HepG2 (cell line): Measurements from ENCODE around the gene KIAA1217. TPM values are rescaled to one million over a fixed set of nuclear protein-coding genes. Genes with fewer than 3 reads are reported as not detected.

Experiments
- ATAC-seq: fragments of 200-7000 bp; cut with Tn5 transposase; 3 replicates; pipeline ENCODE4 v1.9.1; 2020; ENCODE audit warnings: mild to moderate bottlenecking, moderate library complexity
- BruUV-seq: library from RNA; stranded (reverse); fragments of 400-500 nt; replicated peaks from 2 replicates; lab custom pipeline; 2021; lab: Mats Ljungman, UMichigan
- CTCF ChIA-PET: fragments of 300-600 bp; formaldehyde crosslinking; extraction: SDS; loops from one replicate; lab custom pipeline; 2021; ENCODE audit warnings: low total read pairs, inconsistent platforms, low intra/inter-chr PET ratio; lab: Yijun Ruan, JAX
- POLR2A ChIA-PET: fragments of 350-600 bp; sonication (Branson Sonifier 250); formaldehyde crosslinking; loops from one replicate; lab custom pipeline; 2020; ENCODE audit warnings: antibody characterized with exemption, inconsistent platforms; lab: Yijun Ruan, JAX
- DNase-seq: peaks from one replicate; pipeline ENCODE4 v3.0.0-alpha.2; 2015; ENCODE audit warnings: low spot score
- FAIRE-seq: peaks from 3 replicates; lab custom pipeline; 2011; peaks lifted over from hg19 to GRCh38; lab: Jason Lieb, UNC
- H2AFZ ChIP-seq: one replicate; pipeline ENCODE4 v1.6.1; 2011; ENCODE audit warnings: low read length, inconsistent platforms
- H3K27ac ChIP-seq: fragments of 300-600 bp; 3 replicates; pipeline ENCODE4 v1.8.0; 2011; ENCODE audit warnings: mixed run types, mild to moderate bottlenecking, mixed read lengths, low read length, inconsistent platforms; ENCODE audit not compliant: insufficient read depth; ENCODE audit errors: extremely low read length
- H3K27me3 ChIP-seq, 2 experiments: fragments of 200-600 bp in 1 of 2; 2 replicates in 1 of 2; 3 replicates in 1 of 2; pipeline versions ENCODE4 v1.6.0 to v1.8.0; 2011; ENCODE audit warnings: low read length in 2 of 2, mild to moderate bottlenecking in 2 of 2, moderate library complexity in 2 of 2, inconsistent platforms in 1 of 2; ENCODE audit not compliant: insufficient read depth in 2 of 2, control insufficient read depth in 1 of 2
- H3K36me3 ChIP-seq, 2 experiments: fragments of 200-600 bp in 1 of 2; replicated peaks in 1 of 2; 2 replicates in 1 of 2; 3 replicates in 1 of 2; pipeline versions ENCODE4 v1.5.1 to v1.8.0; 2011; ENCODE audit warnings: low read length in 2 of 2, inconsistent platforms in 1 of 2; ENCODE audit not compliant: insufficient read depth in 2 of 2, control insufficient read depth in 1 of 2
- H3K4me1 ChIP-seq: 2 replicates; pipeline ENCODE4 v1.5.1; 2012; ENCODE audit warnings: low read length, inconsistent platforms; ENCODE audit not compliant: insufficient read depth
- H3K4me2 ChIP-seq: 2 replicates; pipeline ENCODE4 v1.6.0; 2011; ENCODE audit warnings: low read depth, low read length, inconsistent platforms
- H3K4me3 ChIP-seq, 3 experiments: fragments of 200-600 bp in 1 of 3; sonication (generic), shearing (Covaris generic) in 1 of 3; replicated peaks in 1 of 3; 2 replicates each; pipeline ENCODE4 v1.5.1; 2011 to 2016; ENCODE audit warnings: low read length in 3 of 3, inconsistent platforms in 2 of 3, low read depth in 2 of 3, mild to moderate bottlenecking in 2 of 3, control low read depth in 1 of 3, mixed read lengths in 1 of 3; ENCODE audit not compliant: insufficient read depth in 1 of 3
- H3K79me2 ChIP-seq: one replicate; pipeline ENCODE4 v1.6.1; 2011; ENCODE audit warnings: low read length, inconsistent platforms; ENCODE audit not compliant: insufficient read depth
- H3K9ac ChIP-seq: 2 replicates; pipeline ENCODE4 v1.6.0; 2011; ENCODE audit warnings: mild to moderate bottlenecking, low read depth, low read length, inconsistent platforms; ENCODE audit not compliant: insufficient read depth
- H3K9me3 ChIP-seq: 2 replicates; pipeline ENCODE4 v1.5.1; 2012; ENCODE audit warnings: mild to moderate bottlenecking, low read length
- H4K20me1 ChIP-seq: 2 replicates; pipeline ENCODE4 v1.6.0; 2011; ENCODE audit warnings: inconsistent platforms, mild to moderate bottlenecking, low read length, moderate library complexity; ENCODE audit not compliant: insufficient read depth
- ARHGAP35 ChIP-seq: sonication (generic); formaldehyde crosslinking; IDR thresholded peaks from 2 replicates; pipeline ENCODE4 v1.9.0; 2022; ENCODE audit warnings: mild to moderate bottlenecking, inconsistent platforms, moderate library complexity, missing genetic modification reagents, borderline replicate concordance
- FOXK2 ChIP-seq: fragments of 450-650 bp; IDR thresholded peaks from 2 replicates; pipeline ENCODE4 v1.6.1; 2016
- GPN1 ChIP-seq: sonication (generic); formaldehyde crosslinking; IDR thresholded peaks from 2 replicates; pipeline ENCODE4 v1.5.1; 2020; ENCODE audit warnings: missing genetic modification reagents, borderline replicate concordance
- GTF2F1 ChIP-seq: fragments of 150-350 bp; IDR thresholded peaks from 2 replicates; pipeline ENCODE4 v1.6.1; 2014; ENCODE audit warnings: low read length
- KAT8 ChIP-seq: IDR thresholded peaks from 2 replicates; pipeline ENCODE4 v1.6.1; 2016; ENCODE audit warnings: missing genetic modification reagents, missing compliant biosample characterization
- LCORL ChIP-seq, 2 experiments: fragments of 450-650 bp in 1 of 2; sonication (generic) in 1 of 2; formaldehyde crosslinking in 1 of 2; IDR thresholded peaks; 2 replicates each; pipeline versions ENCODE4 v1.5.0 to v1.6.1; 2017 to 2020; ENCODE audit warnings: antibody characterized with exemption in 1 of 2, missing genetic modification reagents in 1 of 2
- MAFF ChIP-seq: IDR thresholded peaks from 2 replicates; pipeline ENCODE4 v1.6.1; 2011; ENCODE audit warnings: low read depth, low read length, improper control_type of control experiment
- MTA1 ChIP-seq: sonication (generic); formaldehyde crosslinking; IDR thresholded peaks from 2 replicates; pipeline ENCODE4 v1.4.0; 2020; ENCODE audit warnings: missing genetic modification reagents, mild to moderate bottlenecking, borderline replicate concordance
- PHF21A ChIP-seq: sonication (generic); formaldehyde crosslinking; IDR thresholded peaks from 2 replicates; pipeline ENCODE4 v1.5.0; 2020; ENCODE audit warnings: mild to moderate bottlenecking, missing genetic modification reagents
- RFX3 ChIP-seq: IDR thresholded peaks from 2 replicates; pipeline ENCODE4 v1.6.1; 2016; ENCODE audit warnings: missing biosample characterization, missing genetic modification reagents
- SALL2 ChIP-seq: sonication (generic); formaldehyde crosslinking; IDR thresholded peaks from 2 replicates; pipeline ENCODE4 v1.8.1; 2023; ENCODE audit warnings: mild to moderate bottlenecking, missing genetic modification reagents, inconsistent platforms
- SP140L ChIP-seq: sonication (generic); formaldehyde crosslinking; IDR thresholded peaks from 2 replicates; pipeline ENCODE4 v1.4.0; 2020; ENCODE audit warnings: missing genetic modification reagents, borderline replicate concordance
- TAF1 ChIP-seq: sonication (generic); formaldehyde crosslinking; IDR thresholded peaks from 2 replicates; pipeline ENCODE4 v1.4.0; 2020; ENCODE audit warnings: missing genetic modification reagents
- ZBTB3 ChIP-seq: sonication (generic); formaldehyde crosslinking; IDR thresholded peaks from 2 replicates; pipeline ENCODE4 v1.4.0; 2020; ENCODE audit warnings: low read depth, mild to moderate bottlenecking, moderate library complexity, missing genetic modification reagents, borderline replicate concordance
- ZC3H13 ChIP-seq: sonication (generic); formaldehyde crosslinking; IDR thresholded peaks from 2 replicates; pipeline ENCODE4 v1.8.1; 2023; ENCODE audit warnings: mild to moderate bottlenecking, missing genetic modification reagents, moderate library complexity
- ZEB1 ChIP-seq: IDR thresholded peaks from 2 replicates; pipeline ENCODE4 v1.6.1; 2012; ENCODE audit warnings: mild to moderate bottlenecking, low read depth, inconsistent platforms; ENCODE audit not compliant: insufficient replicate concordance
- ZNF160 ChIP-seq: sonication (generic); formaldehyde crosslinking; IDR thresholded peaks from 2 replicates; pipeline ENCODE4 v1.8.0; 2022; ENCODE audit warnings: mild to moderate bottlenecking, inconsistent platforms, missing genetic modification reagents
- ZNF614 ChIP-seq: IDR thresholded peaks from 2 replicates; pipeline ENCODE4 v1.6.1; 2018; ENCODE audit warnings: missing biosample characterization, missing genetic modification reagents, inconsistent platforms, borderline replicate concordance
- ZNF652 ChIP-seq: IDR thresholded peaks from 2 replicates; pipeline ENCODE4 v1.6.1; 2016; ENCODE audit warnings: low read depth, borderline replicate concordance
- WGBS: methylation state at CpG from one replicate; pipeline ENCODE4 v1.1.6; 2017; ENCODE audit warnings: low lambda C conversion rate; 5-methylcytosine and 5-hydroxymethylcytosine counted together
- in situ Hi-C: cut with HindIII; loops from 2 replicates; pipeline ENCODE4 v1.10.0; 2017; ENCODE audit warnings: low pct_unique_long_range_greater_than_20kb; ENCODE audit not compliant: extremely low pct_ligation_motif_present
- intact Hi-C: fragments of 100-400 bp; cut with micrococcal nuclease; formaldehyde crosslinking; loops from one replicate; pipeline ENCODE4 v1.10.0; 2022; ENCODE audit not compliant: unreplicated experiment
- polyA plus RNA-seq, 8 experiments: library from polyadenylated mRNA; depleted of rRNA in 3 of 8; stranded (reverse) in 7 of 8; unstranded in 1 of 8; fragments of >200 nt; fragmentation: Illumina TruSeq in 4 of 8; extraction: Trizol in 4 of 8; gene quantifications; 2 replicates each; pipeline versions ENCODE4 v1.2.1 to v1.2.3, GENCODE V29; 2011 to 2016; ENCODE audit warnings: low read depth in 4 of 8, missing spikeins in 1 of 8, mixed read lengths in 1 of 8; ENCODE audit not compliant: insufficient read depth in 1 of 8
- total RNA-seq, 5 experiments: library from RNA; depleted of rRNA; stranded (reverse); fragments of >200 nt; fragmentation: Illumina TruSeq; extraction: Trizol; gene quantifications; 2 replicates each; pipeline ENCODE4 v1.2.3, GENCODE V29; 2016; ENCODE audit warnings: low read depth in 1 of 5
- TF ChIP-seq, protein P1 (sequence below): IDR thresholded peaks from 2 replicates; pipeline ENCODE4 v1.6.1; 2018; ENCODE audit warnings: missing genetic modification reagents, mild to moderate bottlenecking, missing compliant biosample characterization
- TF ChIP-seq, protein P2 (sequence below): sonication (generic); formaldehyde crosslinking; IDR thresholded peaks from 2 replicates; pipeline ENCODE4 v1.9.0; 2021; ENCODE audit warnings: missing genetic modification reagents, mild to moderate bottlenecking, borderline replicate concordance
- TF ChIP-seq, protein P3 (sequence below): sonication (generic); formaldehyde crosslinking; conservative IDR thresholded peaks from 2 replicates; pipeline ENCODE4 v1.8.0; 2022; ENCODE audit warnings: missing genetic modification reagents

Gene KIAA1217
- total and polyA plus RNA-seq, 2 of the 13 experiments (the other 11 are each of a cell fraction or from before 2014, with no cell fraction given) = 4.6 to 10.9 TPM

DNA sequence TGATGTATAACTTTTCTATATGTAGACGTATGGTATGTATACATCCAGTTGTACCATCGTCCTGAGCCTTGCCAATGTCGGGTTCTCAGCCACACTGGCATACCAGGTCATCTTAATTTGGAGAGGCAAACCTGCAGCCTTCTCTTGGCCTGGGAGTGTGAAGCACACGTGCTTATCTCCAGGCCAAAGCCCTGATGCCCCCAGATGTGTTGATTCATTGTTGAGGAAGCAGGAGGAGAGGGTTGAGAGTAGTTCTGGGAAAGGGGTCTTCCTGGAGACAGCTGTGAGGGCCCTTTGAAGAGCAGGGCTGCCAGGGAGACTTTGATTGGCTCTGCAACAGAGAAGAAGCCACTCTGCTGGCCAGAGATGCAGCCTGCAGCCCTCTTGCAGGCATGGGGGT, 359.1 kb downstream of the KIAA1217 start (continued):
- TF ChIP-seq, protein P1, sequence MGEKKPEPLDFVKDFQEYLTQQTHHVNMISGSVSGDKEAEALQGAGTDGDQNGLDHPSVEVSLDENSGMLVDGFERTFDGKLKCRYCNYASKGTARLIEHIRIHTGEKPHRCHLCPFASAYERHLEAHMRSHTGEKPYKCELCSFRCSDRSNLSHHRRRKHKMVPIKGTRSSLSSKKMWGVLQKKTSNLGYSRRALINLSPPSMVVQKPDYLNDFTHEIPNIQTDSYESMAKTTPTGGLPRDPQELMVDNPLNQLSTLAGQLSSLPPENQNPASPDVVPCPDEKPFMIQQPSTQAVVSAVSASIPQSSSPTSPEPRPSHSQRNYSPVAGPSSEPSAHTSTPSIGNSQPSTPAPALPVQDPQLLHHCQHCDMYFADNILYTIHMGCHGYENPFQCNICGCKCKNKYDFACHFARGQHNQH (CRISPR knock-in tag) = no peak
- TF ChIP-seq KAT8 (CRISPR knock-in tag) (no peak), LCORL (IDR thresholded peaks at IDR 0.05) (no peak), LCORL (CRISPR knock-in tag; IDR thresholded peaks at IDR 0.05) (no peak), ZEB1 (no peak), RFX3 (CRISPR knock-in tag) (no peak), ZNF652 (CRISPR knock-in tag) (no peak), ZBTB3 (CRISPR knock-in tag) (no peak), SP140L (CRISPR knock-in tag) (no peak)
- TF ChIP-seq, protein P2, sequence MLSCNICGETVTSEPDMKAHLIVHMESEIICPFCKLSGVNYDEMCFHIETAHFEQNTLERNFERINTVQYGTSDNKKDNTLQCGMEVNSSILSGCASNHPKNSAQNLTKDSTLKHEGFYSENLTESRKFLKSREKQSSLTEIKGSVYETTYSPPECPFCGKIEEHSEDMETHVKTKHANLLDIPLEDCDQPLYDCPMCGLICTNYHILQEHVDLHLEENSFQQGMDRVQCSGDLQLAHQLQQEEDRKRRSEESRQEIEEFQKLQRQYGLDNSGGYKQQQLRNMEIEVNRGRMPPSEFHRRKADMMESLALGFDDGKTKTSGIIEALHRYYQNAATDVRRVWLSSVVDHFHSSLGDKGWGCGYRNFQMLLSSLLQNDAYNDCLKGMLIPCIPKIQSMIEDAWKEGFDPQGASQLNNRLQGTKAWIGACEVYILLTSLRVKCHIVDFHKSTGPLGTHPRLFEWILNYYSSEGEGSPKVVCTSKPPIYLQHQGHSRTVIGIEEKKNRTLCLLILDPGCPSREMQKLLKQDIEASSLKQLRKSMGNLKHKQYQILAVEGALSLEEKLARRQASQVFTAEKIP = no peak

DNA sequence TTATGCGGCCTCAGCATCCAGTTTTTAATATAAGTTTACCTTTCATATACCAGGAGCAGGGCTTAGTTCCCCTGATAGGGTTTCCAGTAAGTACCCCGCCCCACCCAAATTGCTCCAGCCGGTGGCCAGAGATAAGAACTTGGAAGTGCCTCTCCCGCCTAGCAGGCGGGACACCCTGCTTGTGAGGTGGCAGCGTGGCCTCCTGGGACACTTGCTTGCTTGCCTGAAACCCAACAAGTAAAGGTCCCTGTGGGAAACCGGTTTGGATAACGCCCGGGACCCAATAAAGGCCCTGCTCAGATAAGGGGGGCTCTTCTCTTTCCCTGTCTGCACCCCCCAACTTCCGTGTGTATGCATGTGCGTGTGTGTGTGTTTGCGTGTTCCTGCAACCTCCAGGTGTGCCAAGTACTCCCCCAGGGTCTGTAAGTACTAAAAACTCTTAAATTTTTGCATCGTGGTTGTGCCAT, 360.4 kb downstream of the KIAA1217 start:
- Histone ChIP-seq H3K79me2 (no peaks in the 10 kb centered on the region), H3K27me3 (peaks cover 3 to 9% of the 10 kb centered on the region in 2 experiments; a peak in 3 of 5 replicates), H2AFZ (no peak overlapping the region), H3K27ac (no peak overlapping the region), H3K9me3 (no peaks in the 10 kb centered on the region), H3K36me3 (no peaks in the 10 kb centered on the region), H3K4me2 (no peak overlapping the region), H4K20me1 (no peaks in the 10 kb centered on the region), H3K4me3 (no peak overlapping the region), H3K4me1 (no peaks in the 10 kb centered on the region), H3K9ac (no peak overlapping the region)
- no peak for FAIRE-seq
- in situ Hi-C loops (no loop called here), intact Hi-C loops (no loop called here)
- ChIA-PET CTCF (no interaction called here), POLR2A (no interaction called here)
- WGBS = 68% methylated on average over 10 of the region's 13 CpGs
- no peak for ATAC-seq
- BruUV-seq = no TSS peak
- DNase-seq = no peak
- TF ChIP-seq ZNF614 (CRISPR knock-in tag) (no peak), MAFF (no peak), SALL2 (CRISPR knock-in tag) (no peak), MTA1 (CRISPR knock-in tag) (no peak), ZC3H13 (CRISPR knock-in tag) (no peak), GPN1 (no peak), FOXK2 (no peak), ARHGAP35 (CRISPR knock-in tag) (no peak), ZNF160 (CRISPR knock-in tag) (no peak), TAF1 (CRISPR knock-in tag) (no peak), PHF21A (CRISPR knock-in tag) (no peak), GTF2F1 (no peak)
- TF ChIP-seq, protein P3, sequence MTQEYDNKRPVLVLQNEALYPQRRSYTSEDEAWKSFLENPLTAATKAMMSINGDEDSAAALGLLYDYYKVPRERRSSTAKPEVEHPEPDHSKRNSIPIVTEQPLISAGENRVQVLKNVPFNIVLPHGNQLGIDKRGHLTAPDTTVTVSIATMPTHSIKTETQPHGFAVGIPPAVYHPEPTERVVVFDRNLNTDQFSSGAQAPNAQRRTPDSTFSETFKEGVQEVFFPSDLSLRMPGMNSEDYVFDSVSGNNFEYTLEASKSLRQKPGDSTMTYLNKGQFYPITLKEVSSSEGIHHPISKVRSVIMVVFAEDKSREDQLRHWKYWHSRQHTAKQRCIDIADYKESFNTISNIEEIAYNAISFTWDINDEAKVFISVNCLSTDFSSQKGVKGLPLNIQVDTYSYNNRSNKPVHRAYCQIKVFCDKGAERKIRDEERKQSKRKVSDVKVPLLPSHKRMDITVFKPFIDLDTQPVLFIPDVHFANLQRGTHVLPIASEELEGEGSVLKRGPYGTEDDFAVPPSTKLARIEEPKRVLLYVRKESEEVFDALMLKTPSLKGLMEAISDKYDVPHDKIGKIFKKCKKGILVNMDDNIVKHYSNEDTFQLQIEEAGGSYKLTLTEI (CRISPR knock-in tag) = no peak
